Kidney (tissue), 14 donors: ENCODE data around the gene SYK. TPM values are rescaled to one million over a fixed set of nuclear protein-coding genes. Genes with fewer than 3 reads are reported as not detected.

Experiments
- DNase-seq, 5 donors: peaks; one replicate each; pipeline ENCODE4 v3.0.0-alpha.2; 2013 to 2020
- FAIRE-seq: peaks from 2 replicates; lab custom pipeline; 2012; peaks lifted over from hg19 to GRCh38; lab: Jason Lieb, UNC
- H3K27ac ChIP-seq, 2 donors: one replicate each; pipeline ENCODE4 v1.7.0; 2013; ENCODE audit warnings: low read depth in 2 of 2, low read length in 2 of 2, inconsistent platforms in 1 of 2
- H3K27me3 ChIP-seq: one replicate; pipeline ENCODE4 v1.7.1; 2013; ENCODE audit warnings: low read length, inconsistent platforms; ENCODE audit not compliant: control insufficient read depth, insufficient read depth
- H3K36me3 ChIP-seq, 3 donors: one replicate each; pipeline versions ENCODE4 v1.7.0 to v1.7.1; 2013; ENCODE audit warnings: low read length in 3 of 3, control low read depth in 1 of 3, inconsistent platforms in 1 of 3; ENCODE audit not compliant: insufficient read depth in 3 of 3, control insufficient read depth in 2 of 3
- H3K4me1 ChIP-seq, 3 donors: one replicate each; pipeline versions ENCODE4 v1.7.0 to v1.7.1; 2013; ENCODE audit warnings: low read length in 3 of 3, inconsistent platforms in 1 of 3, low read depth in 1 of 3; ENCODE audit not compliant: control insufficient read depth in 2 of 3, insufficient read depth in 2 of 3
- H3K4me3 ChIP-seq, 3 donors: one replicate each; pipeline versions ENCODE4 v1.7.0 to v1.8.1; 2013; ENCODE audit warnings: low read length in 3 of 3, control low read depth in 1 of 3, inconsistent platforms in 1 of 3
- H3K9ac ChIP-seq, 3 donors: one replicate each; pipeline versions ENCODE4 v1.7.0 to v1.7.1; 2013; ENCODE audit warnings: low read length in 3 of 3, control low read depth in 1 of 3, inconsistent platforms in 1 of 3
- H3K9me3 ChIP-seq, 3 donors: one replicate each; pipeline versions ENCODE4 v1.7.0 to v1.7.1; 2013; ENCODE audit warnings: low read length in 3 of 3, control low read depth in 1 of 3, inconsistent platforms in 1 of 3; ENCODE audit not compliant: control insufficient read depth in 2 of 3, insufficient read depth in 1 of 3
- CTCF ChIP-seq: IDR thresholded peaks from 3 replicates; pipeline ENCODE4 v1.5.1; 2012; ENCODE audit warnings: mild to moderate bottlenecking, moderate library complexity, borderline replicate concordance; ENCODE audit not compliant: insufficient read depth; ENCODE audit errors: extremely low read depth
- intact Hi-C: fragments of 100-400 bp; cut with DNase I; formaldehyde crosslinking; loops from one replicate; pipeline ENCODE4 v1.11.1; 2022
- polyA plus RNA-seq: library from polyadenylated mRNA; stranded (reverse); fragments of 350-450 nt; fragmentation: Illumina TruSeq; extraction: RNeasy Lipid Tissue Mini Kit (QIAGEN cat#74804); gene quantifications from one replicate; pipeline ENCODE4 v1.2.3, GENCODE V29; 2014; ENCODE audit warnings: low read depth, low replicate concordance; ENCODE audit not compliant: insufficient read depth
- total RNA-seq: library from RNA; stranded (reverse); fragmentation: NEBNext Ultra II Directional; extraction: Animal tissue kit (Norgen Biotek cat#: 25700); gene quantifications from one replicate; pipeline ENCODE4 v1.2.1, GENCODE V29; 2021
- donor health status: control.
- donor health status: control.
- donor health status: control.
- donor health status: control.
- donor health status: control.
- donor health status: DM: yes; HTN: yes; CAD: no.
- donor health status: Normal renal cell carcinoma (clear cell type).

The SYK gene
- total and polyA plus RNA-seq, 2 donors from 2014 or later, result 13.3 to 52.2 TPM

GRCh38 chr9:90914196-90914595 lies 112.6 kb downstream of the SYK start:
- H3K9me3 ChIP-seq, result no peaks in the 10 kb centered on the region
- TF ChIP-seq CTCF, result no peak
- H3K27me3 ChIP-seq, result no peaks in the 10 kb centered on the region
- intact Hi-C loops, result loop anchor here (10.0 kb wide), 1 partner anchor 821 kb away; no protein-coding TSS in a partner anchor
- H3K36me3 ChIP-seq, result no peaks in the 10 kb centered on the region
- H3K4me3 ChIP-seq, result no peak overlapping the region
- H3K4me1 ChIP-seq, result peaks cover 0 to 2% (median 0%) of the 10 kb centered on the region in 3 donors
- H3K27ac ChIP-seq, result no peak overlapping the region
- no peak overlapping the region for H3K9ac ChIP-seq
- DNase-seq, result no peak
- no peak for FAIRE-seq

GRCh38 chr9:90914868-90915483 lies 113.4 kb downstream of the SYK start:
- no peaks in the 10 kb centered on the region for H3K27me3 ChIP-seq
- H3K9me3 ChIP-seq, result no peaks in the 10 kb centered on the region
- H3K9ac ChIP-seq, result no peak overlapping the region
- no peaks in the 10 kb centered on the region for H3K36me3 ChIP-seq
- peaks cover 0 to 2% (median 0%) of the 10 kb centered on the region in 3 donors for H3K4me1 ChIP-seq
- no peak overlapping the region for H3K27ac ChIP-seq
- no peak overlapping the region for H3K4me3 ChIP-seq
- FAIRE-seq (peak; percentile 15), DNase-seq (peak; percentile 81 to 88 (median 85))
- intact Hi-C loops, result loop anchor here (5.0 to 10.0 kb wide), 2 partner anchors 522 to 820 kb away; no protein-coding TSS in a partner anchor
- peak; percentile 82 for TF ChIP-seq CTCF

- H3K9me3 ChIP-seq, result no peaks in the 10 kb centered on the region
- H3K4me1 ChIP-seq, result peaks cover 0 to 2% (median 0%) of the 10 kb centered on the region in 3 donors
- FAIRE-seq (no peak), DNase-seq (no peak)
- H3K9ac ChIP-seq, result no peak overlapping the region
- intact Hi-C loops, result loop anchor here (5.0 to 10.0 kb wide), 2 partner anchors 522 to 819 kb away; no protein-coding TSS in a partner anchor
- no peaks in the 10 kb centered on the region for H3K27me3 ChIP-seq
- H3K36me3 ChIP-seq, result no peaks in the 10 kb centered on the region
- TF ChIP-seq CTCF, result no peak
- no peak overlapping the region for H3K4me3 ChIP-seq
- no peak overlapping the region for H3K27ac ChIP-seq
These were observed 114.1 kb downstream of the SYK start for GRCh38 chr9:90915693-90916092.
